Smooth muscle cell (in vitro differentiated cells): ENCODE measurements around the gene KIF11. TPM values are rescaled to one million over a fixed set of nuclear protein-coding genes. Genes with fewer than 3 reads are reported as not detected.

Source experiments
- DNase-seq: peaks from one replicate; lab custom pipeline; 2025; ENCODE audit not compliant: unreplicated experiment; lab: John Stamatoyannopoulos, UW
- H2AFZ ChIP-seq: fragments of 200-600 bp; sonication (generic); 2 replicates; pipeline ENCODE4 v1.6.0; 2016; ENCODE audit warnings: antibody characterized with exemption, low read depth, mild to moderate bottlenecking
- H3F3A ChIP-seq: fragments of 200-600 bp; sonication (generic); 2 replicates; pipeline ENCODE4 v1.6.0; 2017; ENCODE audit warnings: antibody characterized with exemption, low read depth
- H3K27ac ChIP-seq: fragments of 200-600 bp; sonication (generic); 2 replicates; pipeline ENCODE4 v1.5.1; 2016; ENCODE audit warnings: low read depth, mild to moderate bottlenecking
- H3K27me3 ChIP-seq: fragments of 200-600 bp; sonication (generic); 2 replicates; pipeline ENCODE4 v1.6.1; 2016; ENCODE audit warnings: low read depth, mild to moderate bottlenecking
- H3K36me3 ChIP-seq: fragments of 200-600 bp; sonication (generic); 2 replicates; pipeline ENCODE4 v1.5.1; 2016; ENCODE audit warnings: low read depth
- H3K4me1 ChIP-seq: fragments of 200-600 bp; sonication (generic); 2 replicates; pipeline ENCODE4 v1.5.1; 2016; ENCODE audit warnings: low read depth
- H3K4me2 ChIP-seq: fragments of 200-600 bp; sonication (generic); 2 replicates; pipeline ENCODE4 v1.6.0; 2016; ENCODE audit warnings: mild to moderate bottlenecking
- H3K4me3 ChIP-seq: fragments of 200-600 bp; sonication (generic); 2 replicates; pipeline ENCODE4 v1.5.1; 2016; ENCODE audit warnings: mild to moderate bottlenecking
- H3K79me2 ChIP-seq: fragments of 200-600 bp; sonication (generic); 2 replicates; pipeline ENCODE4 v1.6.0; 2016; ENCODE audit warnings: low read depth, mild to moderate bottlenecking
- H3K9ac ChIP-seq: fragments of 200-600 bp; sonication (generic); 2 replicates; pipeline ENCODE4 v1.6.0; 2016; ENCODE audit warnings: low read depth
- H3K9me3 ChIP-seq: fragments of 200-600 bp; sonication (generic); replicated peaks from 2 replicates; pipeline ENCODE4 v1.5.1; 2016; ENCODE audit warnings: low read depth
- H4K20me1 ChIP-seq: fragments of 200-600 bp; sonication (generic); 2 replicates; pipeline ENCODE4 v1.6.0; 2016; ENCODE audit warnings: low read depth
- CTCF ChIP-seq: fragments of 200-600 bp; sonication (generic); IDR thresholded peaks from 2 replicates; pipeline ENCODE4 v1.5.1; 2017; ENCODE audit warnings: borderline replicate concordance, mild to moderate bottlenecking, antibody characterized with exemption; ENCODE audit not compliant: insufficient read depth, poor library complexity, severe bottlenecking
- WGBS: methylation state at CpG from one replicate; pipeline ENCODE4 v1.1.7; 2016; ENCODE audit warnings: low lambda C conversion rate; 5-methylcytosine and 5-hydroxymethylcytosine counted together
- polyA plus RNA-seq: library from polyadenylated mRNA; unstranded; fragments of >200 nt; fragmentation: Nextera tagmentation; extraction: Ambion mirVana; gene quantifications from 2 replicates; pipeline ENCODE4 v1.2.1, GENCODE V29; 2016
- total RNA-seq: library from RNA; depleted of rRNA; stranded (reverse); fragments of >200 nt; gene quantifications from 2 replicates; pipeline ENCODE4 v1.2.3, GENCODE V29; 2014

The KIF11 gene
- total and polyA plus RNA-seq, 2 experiments from 2014 or later, result 6.0 to 9.1 TPM

DNA sequence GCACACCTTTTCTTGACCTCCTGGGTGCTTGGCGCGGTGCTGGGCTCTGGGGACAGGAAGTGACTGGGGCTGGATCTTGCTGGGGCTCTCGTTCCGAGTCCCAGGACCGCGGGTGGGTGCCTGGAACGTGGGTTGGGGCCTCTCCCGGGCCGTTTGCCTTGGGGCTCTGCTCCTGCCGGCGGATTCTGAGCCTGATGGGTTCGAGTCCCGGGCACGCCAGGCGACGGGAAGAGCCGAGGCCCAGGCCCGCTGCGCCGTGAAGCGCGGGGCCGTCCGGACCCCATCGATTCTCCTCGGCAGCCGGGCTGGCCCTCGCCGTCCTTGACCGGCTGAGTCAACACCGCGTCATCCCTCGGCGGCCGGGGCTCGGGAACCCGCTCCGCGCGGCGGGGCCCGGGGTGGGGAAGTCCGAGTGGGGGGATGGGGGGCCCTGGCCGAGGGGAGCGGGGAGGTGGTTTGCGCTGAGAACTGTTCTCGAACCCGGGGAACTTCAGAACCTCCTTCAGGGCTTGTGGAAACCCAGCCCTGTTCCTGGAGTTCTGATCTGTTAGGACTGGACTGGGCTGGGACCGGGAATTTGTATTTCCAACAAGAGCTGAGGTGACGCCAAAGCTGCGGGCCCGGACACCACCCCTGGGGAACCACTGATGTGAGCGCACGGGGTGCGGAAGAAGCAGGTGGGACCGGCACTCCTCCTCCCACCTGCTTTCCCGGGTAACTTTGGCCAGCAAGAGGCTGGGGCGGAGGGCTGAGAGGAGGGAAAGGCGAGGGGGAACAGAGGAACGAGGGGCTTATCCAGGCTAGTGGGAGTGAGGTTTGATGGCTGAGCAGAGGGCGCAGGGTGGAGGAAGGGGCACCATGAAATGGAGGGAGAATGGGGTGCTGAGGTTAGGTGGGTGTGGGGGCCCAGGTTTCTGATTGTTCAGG, 103.0 kb downstream of the KIF11 start:
- H3K4me2 ChIP-seq, result peak overlapping the region; percentile 85

DNA sequence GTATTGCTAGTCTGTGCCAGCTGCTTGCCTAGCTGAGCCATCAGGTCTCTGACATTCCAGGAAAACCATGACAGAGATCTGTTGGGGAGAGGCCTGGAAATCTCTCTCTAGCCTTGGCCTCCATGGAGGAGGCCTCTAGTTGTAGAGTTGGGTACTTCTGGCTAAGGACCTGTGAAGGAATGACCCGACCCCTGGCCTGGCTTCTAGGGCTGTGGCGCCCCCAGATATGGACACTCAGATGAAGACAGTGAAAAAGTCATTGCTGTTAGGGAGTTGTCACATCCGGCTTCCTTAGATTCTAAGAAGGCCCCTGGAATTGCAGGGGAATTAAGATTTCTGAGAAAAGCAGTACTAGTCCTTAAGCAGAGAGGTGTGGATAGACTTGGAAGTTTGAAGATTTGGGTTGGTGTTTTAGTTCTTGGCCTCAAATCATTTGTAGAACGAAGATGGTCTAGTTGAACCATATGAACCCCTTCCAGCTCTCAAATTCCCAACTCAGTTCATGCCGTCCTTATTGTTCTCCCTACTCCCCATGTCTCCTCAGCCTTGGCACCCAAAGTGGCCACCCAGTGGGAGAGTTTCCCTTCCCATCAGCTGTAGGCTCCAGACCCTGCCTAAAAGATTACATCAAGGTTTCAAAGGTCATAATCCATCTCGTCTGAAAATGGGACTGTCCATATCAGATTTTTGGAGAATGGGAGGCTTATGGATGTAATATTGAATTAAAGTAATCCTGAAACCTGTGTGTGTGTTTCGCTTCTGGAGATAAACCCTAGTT, 103.9 kb downstream of the KIF11 start:
- no peak for DNase-seq
- H3K27me3 ChIP-seq, result peaks cover 52% of the 10 kb centered on the region
- H3K9ac ChIP-seq, result no peak overlapping the region
- peaks cover 17% of the 10 kb centered on the region for H3F3A ChIP-seq
- no peaks in the 10 kb centered on the region for H4K20me1 ChIP-seq
- no peak for TF ChIP-seq CTCF
- no peaks in the 10 kb centered on the region for H3K36me3 ChIP-seq
- no peak overlapping the region for H3K4me2 ChIP-seq
- WGBS, result 85% methylated on average over 7 of the region's 7 CpGs
- no peak overlapping the region for H3K27ac ChIP-seq
- no peaks in the 10 kb centered on the region for H3K9me3 ChIP-seq
- H3K4me3 ChIP-seq, result no peak overlapping the region
- peaks cover 14% of the 10 kb centered on the region for H3K4me1 ChIP-seq
- H2AFZ ChIP-seq, result no peak overlapping the region
- H3K79me2 ChIP-seq, result no peaks in the 10 kb centered on the region

More for the DNA sequence above, 103.0 kb downstream of the KIF11 start:
- no peaks in the 10 kb centered on the region for H3K79me2 ChIP-seq
- peaks cover 60% of the 10 kb centered on the region for H3K27me3 ChIP-seq
- H3K9me3 ChIP-seq, result no peaks in the 10 kb centered on the region
- no peaks in the 10 kb centered on the region for H4K20me1 ChIP-seq
- H3K36me3 ChIP-seq, result no peaks in the 10 kb centered on the region
- peaks cover 17% of the 10 kb centered on the region for H3F3A ChIP-seq
- 14% methylated on average over 39 of the region's 61 CpGs for WGBS
- no peak for TF ChIP-seq CTCF
- H3K9ac ChIP-seq, result peak overlapping the region; percentile 36
- peak overlapping the region; percentile 58 for H2AFZ ChIP-seq
- H3K27ac ChIP-seq, result no peak overlapping the region
- peak; percentile 37 for DNase-seq
- H3K4me1 ChIP-seq, result peaks cover 22% of the 10 kb centered on the region
- peak overlapping the region; percentile 44 for H3K4me3 ChIP-seq

DNA sequence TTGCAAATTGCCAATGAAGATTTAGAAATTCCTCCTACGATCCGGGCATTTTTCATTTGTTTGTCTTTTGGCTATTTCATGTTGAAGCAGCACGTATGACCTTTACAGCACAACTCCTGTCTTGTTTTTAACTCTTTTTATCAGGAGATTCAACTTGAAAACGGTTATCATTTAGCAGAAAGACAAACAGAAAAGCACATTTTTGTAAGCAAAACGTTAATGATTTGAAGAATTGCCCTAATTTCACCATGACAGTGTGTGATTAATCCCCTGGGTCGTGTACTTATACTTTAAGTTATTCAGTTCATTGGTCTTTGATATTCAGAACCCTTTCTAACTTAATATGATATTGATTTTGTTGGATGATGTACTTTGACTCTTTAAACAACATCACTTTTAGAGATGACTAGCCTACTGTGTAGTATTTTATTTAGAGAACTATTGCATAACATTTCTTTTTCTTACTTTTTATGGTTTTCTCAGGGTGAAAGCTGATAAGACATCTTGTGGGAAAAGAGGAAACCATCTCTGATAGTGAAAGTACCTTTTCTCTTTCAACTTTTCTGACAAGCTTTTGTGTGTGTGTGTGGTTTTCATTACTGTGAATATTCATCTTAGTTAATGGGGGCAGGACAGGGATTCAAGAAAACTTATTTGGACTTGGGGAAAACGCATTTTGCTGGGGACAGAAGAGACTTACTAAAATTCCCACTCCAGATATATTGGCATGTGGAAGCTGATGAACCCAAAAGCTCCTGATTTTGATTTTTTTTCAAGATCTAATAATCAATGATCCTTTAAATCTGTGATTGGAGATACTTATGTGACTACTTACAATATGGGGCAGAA, 105.0 kb downstream of the KIF11 start:
- Histone ChIP-seq H2AFZ (no peak overlapping the region), H3K27ac (no peak overlapping the region), H3K4me2 (no peak overlapping the region), H3K79me2 (no peaks in the 10 kb centered on the region), H4K20me1 (no peaks in the 10 kb centered on the region), H3K9me3 (no peaks in the 10 kb centered on the region), H3K27me3 (peaks cover 48% of the 10 kb centered on the region), H3F3A (peaks cover 17% of the 10 kb centered on the region), H3K4me3 (no peak overlapping the region), H3K4me1 (peaks cover 6% of the 10 kb centered on the region), H3K9ac (no peak overlapping the region), H3K36me3 (no peaks in the 10 kb centered on the region)
- WGBS, result 76% methylated on average over 7 of the region's 7 CpGs
- no peak for TF ChIP-seq CTCF
- DNase-seq, result no peak
